Fibroblast of lung (primary cell): ENCODE data around the gene E2F2. TPM values are rescaled to one million over a fixed set of nuclear protein-coding genes. Genes with fewer than 3 reads are reported as not detected.
A peak's percentile ranks its signal among the peaks of the same experiment; 100 is the strongest.

ENCODE experiments used
- DNase-seq, 2 donors: peaks; one replicate each; pipeline versions ENCODE4 v3.0.0 to v3.0.0-alpha.2; 2010; ENCODE audit warnings: low read depth in 2 of 2
- H2AFZ ChIP-seq: 2 replicates; pipeline ENCODE4 v1.5.1; 2012; ENCODE audit warnings: low read length, control low read depth, inconsistent platforms
- H3K27ac ChIP-seq: 2 replicates; pipeline ENCODE4 v1.5.1; 2011; ENCODE audit warnings: low read length, control low read depth; ENCODE audit not compliant: insufficient read depth
- H3K27me3 ChIP-seq: 2 replicates; pipeline ENCODE4 v1.5.1; 2011; ENCODE audit warnings: mild to moderate bottlenecking, low read length; ENCODE audit not compliant: control insufficient read depth, insufficient read depth
- H3K36me3 ChIP-seq: 2 replicates; pipeline ENCODE4 v1.5.1; 2011; ENCODE audit warnings: low read length; ENCODE audit not compliant: control insufficient read depth, insufficient read depth
- H3K4me1 ChIP-seq: 2 replicates; pipeline ENCODE4 v1.5.1; 2011; ENCODE audit warnings: low read length; ENCODE audit not compliant: control insufficient read depth, insufficient read depth; ENCODE audit errors: extremely low read depth
- H3K4me2 ChIP-seq: 2 replicates; pipeline ENCODE4 v1.5.1; 2011; ENCODE audit warnings: low read length, control low read depth; ENCODE audit not compliant: insufficient read depth; ENCODE audit errors: extremely low read depth
- H3K4me3 ChIP-seq, 4 experiments: fragments of 200-600 bp in 1 of 4; sonication (generic) in 1 of 4; replicated peaks in 1 of 4; 2 replicates each; pipeline ENCODE4 v1.5.1; 2011 to 2016; ENCODE audit warnings: low read length in 4 of 4, low read depth in 3 of 4, mild to moderate bottlenecking in 3 of 4, control low read depth in 2 of 4, inconsistent platforms in 1 of 4, mixed read lengths in 1 of 4; ENCODE audit not compliant: insufficient read depth in 1 of 4; ENCODE audit errors: control extremely low read depth in 1 of 4
- H3K79me2 ChIP-seq: 2 replicates; pipeline ENCODE4 v1.5.1; 2012; ENCODE audit warnings: mild to moderate bottlenecking, low read length, inconsistent platforms; ENCODE audit not compliant: control insufficient read depth, insufficient read depth
- H3K9ac ChIP-seq: 2 replicates; pipeline ENCODE4 v1.5.1; 2011; ENCODE audit warnings: mild to moderate bottlenecking, low read length, control low read depth; ENCODE audit not compliant: insufficient read depth
- H3K9me3 ChIP-seq: 2 replicates; pipeline ENCODE4 v1.5.1; 2012; ENCODE audit warnings: low read depth, low read length; ENCODE audit not compliant: control insufficient read depth, insufficient read depth
- H4K20me1 ChIP-seq: 2 replicates; pipeline ENCODE4 v1.5.1; 2011; ENCODE audit warnings: low read length; ENCODE audit not compliant: control insufficient read depth, insufficient read depth; ENCODE audit errors: extremely low read depth
- EZH2 ChIP-seq: IDR thresholded peaks from 2 replicates; pipeline ENCODE4 v1.5.1; 2012; ENCODE audit warnings: low read length, control low read depth, mild to moderate bottlenecking; ENCODE audit errors: missing control alignments
- polyA plus RNA-seq, 2 donors: library from polyadenylated mRNA; depleted of rRNA in 1 of 2; stranded (reverse) in 1 of 2; unstranded in 1 of 2; fragments of >200 nt; gene quantifications; 2 replicates each; pipeline ENCODE4 v1.2.1, GENCODE V29; 2011 to 2012; ENCODE audit warnings: missing spikeins in 1 of 2
- total RNA-seq: library from RNA; depleted of rRNA; stranded (reverse); fragments of >200 nt; gene quantifications from 2 replicates; pipeline ENCODE4 v1.2.1, GENCODE V29; 2014
- TF ChIP-seq, protein P1 (sequence below), 2 donors: IDR thresholded peaks in 1 of 2; conservative IDR thresholded peaks in 1 of 2; 1 replicate in 1 of 2; 2 replicates in 1 of 2; pipeline ENCODE4 v1.5.1; 2011 to 2012; ENCODE audit warnings: low read length in 2 of 2, control low read depth in 1 of 2, inconsistent platforms in 1 of 2, low read depth in 1 of 2, mild to moderate bottlenecking in 1 of 2

E2F2 gene
- total and polyA plus RNA-seq, 2 donors (not counting 1 experiment from before 2014, with no cell fraction given), result 0.17 to 0.26 TPM

DNA sequence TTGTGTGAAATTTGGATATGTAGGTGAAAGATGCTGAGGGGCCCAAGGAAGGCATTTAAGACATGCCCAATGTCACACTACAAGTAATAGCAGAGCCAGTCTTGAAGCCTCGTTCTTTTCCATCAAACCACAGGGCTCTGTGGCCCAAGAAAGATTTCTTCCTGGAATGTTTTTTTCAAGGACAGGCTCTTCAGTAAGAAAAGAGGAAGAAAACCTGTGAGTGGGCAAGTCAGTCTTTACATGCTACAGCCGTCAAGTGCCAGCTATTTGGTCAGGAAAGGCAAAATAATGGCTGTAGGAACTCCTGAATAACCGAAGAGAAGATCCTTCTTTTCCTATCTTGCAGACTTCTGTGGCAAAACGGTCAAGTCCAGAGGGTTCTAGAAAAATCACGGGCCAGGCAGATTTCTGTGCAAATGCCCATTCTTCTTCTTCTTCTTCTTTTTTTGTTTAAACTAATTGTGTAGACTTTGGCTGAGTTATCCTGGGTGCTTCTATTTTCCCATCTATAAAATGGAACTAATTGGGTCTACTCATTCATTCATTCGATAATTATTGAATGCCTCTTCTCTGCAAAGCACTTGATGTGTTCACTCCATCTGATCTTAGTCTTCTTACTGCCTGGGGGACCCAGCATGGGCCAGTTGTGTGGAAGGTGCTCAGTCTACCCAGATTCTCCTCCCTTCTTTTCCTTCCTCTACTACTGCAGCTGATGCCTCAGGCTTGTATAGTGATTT, 30.2 kb upstream of the E2F2 start:
- Histone ChIP-seq H3K36me3 (no peaks in the 10 kb centered on the region), H3K4me2 (peak overlapping the region; percentile 81), H3K9ac (peak overlapping the region; percentile 30), H3K9me3 (no peaks in the 10 kb centered on the region), H3K79me2 (peaks cover 14% of the 10 kb centered on the region), H3K27me3 (no peaks in the 10 kb centered on the region), H2AFZ (no peak overlapping the region), H3K4me1 (peaks cover 23% of the 10 kb centered on the region), H3K4me3 (no peak overlapping the region), H3K27ac (peak overlapping the region; percentile 98), H4K20me1 (no peaks in the 10 kb centered on the region)
- peak in 1 of 2 donors; percentile 36 for DNase-seq
- no peak for TF ChIP-seq EZH2

DNA sequence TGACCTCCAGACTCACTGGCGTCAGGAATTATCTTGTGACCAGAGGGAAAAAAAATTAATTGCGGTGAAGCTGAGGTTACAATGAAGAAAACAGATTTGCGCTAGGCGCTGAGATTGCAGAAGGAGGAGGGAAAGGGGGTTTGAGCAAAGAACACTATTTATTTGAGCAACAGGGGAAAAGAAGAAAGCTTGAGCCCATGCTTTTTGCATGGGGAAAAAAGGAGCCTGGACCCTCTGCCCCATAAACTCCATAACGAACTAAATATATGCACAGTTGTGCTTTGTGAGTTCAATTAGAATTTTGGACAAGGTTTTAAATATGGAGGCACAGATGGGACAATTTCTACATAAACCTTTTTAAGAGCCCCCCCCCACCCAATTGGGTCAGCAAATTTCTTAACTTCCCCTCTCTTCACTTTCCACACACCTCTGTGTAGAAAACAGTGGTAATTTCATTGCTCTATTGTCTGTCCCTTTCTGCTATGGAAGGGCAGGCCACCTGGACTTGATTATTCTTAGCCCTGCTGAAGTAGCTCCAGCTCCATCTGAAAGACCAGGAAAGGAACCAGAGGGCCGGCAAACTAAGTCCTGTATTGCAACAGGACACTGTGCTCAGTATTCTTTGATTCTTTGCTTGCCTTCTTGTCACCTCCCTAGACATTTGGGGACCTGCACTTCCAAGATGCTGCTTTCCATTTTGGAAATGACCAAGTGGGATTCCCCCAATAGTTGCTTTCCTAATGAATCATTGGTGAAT, 29.1 kb upstream of the E2F2 start:
- Histone ChIP-seq H3K36me3 (no peaks in the 10 kb centered on the region), H3K4me1 (peaks cover 33% of the 10 kb centered on the region), H3K27ac (peak overlapping the region; percentile 98), H3K4me3 (peak overlapping the region; percentile 28 to 92 (median 66)), H3K27me3 (no peaks in the 10 kb centered on the region), H4K20me1 (no peaks in the 10 kb centered on the region), H3K79me2 (peaks cover 14% of the 10 kb centered on the region), H2AFZ (no peak overlapping the region), H3K9ac (peak overlapping the region; percentile 55), H3K9me3 (no peaks in the 10 kb centered on the region), H3K4me2 (peak overlapping the region; percentile 88)
- DNase-seq, result peak in 1 of 2 donors; percentile 40
- TF ChIP-seq, protein P1, sequence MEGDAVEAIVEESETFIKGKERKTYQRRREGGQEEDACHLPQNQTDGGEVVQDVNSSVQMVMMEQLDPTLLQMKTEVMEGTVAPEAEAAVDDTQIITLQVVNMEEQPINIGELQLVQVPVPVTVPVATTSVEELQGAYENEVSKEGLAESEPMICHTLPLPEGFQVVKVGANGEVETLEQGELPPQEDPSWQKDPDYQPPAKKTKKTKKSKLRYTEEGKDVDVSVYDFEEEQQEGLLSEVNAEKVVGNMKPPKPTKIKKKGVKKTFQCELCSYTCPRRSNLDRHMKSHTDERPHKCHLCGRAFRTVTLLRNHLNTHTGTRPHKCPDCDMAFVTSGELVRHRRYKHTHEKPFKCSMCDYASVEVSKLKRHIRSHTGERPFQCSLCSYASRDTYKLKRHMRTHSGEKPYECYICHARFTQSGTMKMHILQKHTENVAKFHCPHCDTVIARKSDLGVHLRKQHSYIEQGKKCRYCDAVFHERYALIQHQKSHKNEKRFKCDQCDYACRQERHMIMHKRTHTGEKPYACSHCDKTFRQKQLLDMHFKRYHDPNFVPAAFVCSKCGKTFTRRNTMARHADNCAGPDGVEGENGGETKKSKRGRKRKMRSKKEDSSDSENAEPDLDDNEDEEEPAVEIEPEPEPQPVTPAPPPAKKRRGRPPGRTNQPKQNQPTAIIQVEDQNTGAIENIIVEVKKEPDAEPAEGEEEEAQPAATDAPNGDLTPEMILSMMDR (conservative IDR thresholded peaks at IDR 0.05 in 1 of 2, IDR thresholded peaks at IDR 0.05 in 1 of 2; ENCODE audit: low read depth in 1 of 2, low read length in 2 of 2), result no peak
- TF ChIP-seq EZH2, result no peak

DNA sequence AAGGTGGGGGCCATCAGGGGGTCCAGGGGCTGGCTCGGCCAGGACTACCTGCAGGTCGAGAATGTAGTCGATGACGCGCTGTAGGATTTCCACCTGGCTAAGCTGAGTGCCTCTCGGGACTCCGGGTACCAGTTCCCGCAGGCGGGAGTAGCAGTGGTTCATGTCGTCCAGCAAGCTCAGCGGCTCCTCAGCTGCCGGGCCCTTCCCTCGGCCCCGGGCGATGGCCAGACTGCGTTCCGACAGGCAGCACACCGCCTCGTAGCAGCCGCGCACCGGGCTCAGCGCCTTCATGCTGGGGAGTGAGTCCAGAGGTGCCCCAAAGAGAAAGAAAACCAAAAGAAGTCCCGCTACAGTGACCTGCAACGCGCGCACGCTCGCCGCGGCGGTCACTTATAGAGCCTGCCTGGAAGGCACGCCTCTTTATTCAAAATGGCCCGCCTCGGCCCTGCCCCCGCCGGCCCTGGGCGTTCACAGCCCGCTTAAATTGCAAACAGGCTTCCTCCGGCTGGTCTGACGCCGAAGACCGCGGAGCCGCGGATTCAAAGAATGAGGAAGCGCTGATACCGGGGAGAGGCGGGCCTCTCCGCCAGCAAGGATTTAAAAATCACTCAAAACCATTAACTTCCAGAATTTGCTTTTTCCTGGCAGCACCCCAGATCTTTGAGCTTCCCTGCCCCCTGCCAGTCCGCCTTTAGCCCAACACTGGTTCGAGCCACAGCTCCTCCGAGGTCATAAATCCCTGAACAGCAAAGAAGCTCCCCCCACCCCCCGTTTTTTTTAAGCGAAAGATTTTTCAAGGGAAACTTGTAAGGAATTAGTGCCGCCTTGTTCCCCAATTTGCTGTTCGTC, 28.3 kb upstream of the E2F2 start, which contains the start of gene ID3:
TSS of gene ID3 (minus strand) at position 366 of the 849 bp plus-strand sequence. CDS start at position 291, 75 bp downstream.
- H3K36me3 ChIP-seq, result no peaks in the 10 kb centered on the region
- peak; percentile 97 for DNase-seq
- H3K4me3 ChIP-seq, result peak within 1 kb of the TSS; percentile 76 to 92 (median 84)
- H3K9me3 ChIP-seq, result no peaks in the 10 kb centered on the region
- peak within 1 kb of the TSS; percentile 94 for H3K9ac ChIP-seq
- TF ChIP-seq, protein P1 (conservative IDR thresholded peaks at IDR 0.05 in 1 of 2, IDR thresholded peaks at IDR 0.05 in 1 of 2; ENCODE audit: low read depth in 1 of 2, low read length in 2 of 2), result no peak
- no peak for TF ChIP-seq EZH2
- H2AFZ ChIP-seq, result no peak within 1 kb of the TSS
- no peaks in the 10 kb centered on the region for H4K20me1 ChIP-seq
- H3K4me1 ChIP-seq, result peaks cover 32% of the 10 kb centered on the region
- no peaks in the 10 kb centered on the region for H3K27me3 ChIP-seq
- peak within 1 kb of the TSS; percentile 88 for H3K4me2 ChIP-seq
- H3K79me2 ChIP-seq, result peaks cover 14% of the 10 kb centered on the region
- peak within 1 kb of the TSS; percentile 98 for H3K27ac ChIP-seq
